A549 (cell line): ENCODE measurements around the gene RNPS1.

Source experiments
- EP300 ChIP-seq, 2 experiments: fragments of >200 bp; sonication (Bioruptor Twin); formaldehyde crosslinking; IDR thresholded peaks; 2 replicates in 1 of 2; 3 replicates in 1 of 2; pipeline ENCODE4 v1.6.1; 2016 to 2017
- PHF8 ChIP-seq: fragments of 200-600 bp; sonication (generic); IDR thresholded peaks from 2 replicates; pipeline ENCODE4 v1.6.1; 2016; ENCODE audit warnings: low read depth, mild to moderate bottlenecking, antibody characterized with exemption, moderate library complexity, borderline replicate concordance

GRCh38 chr16:2244301-2244700 is 23.6 kb downstream of the RNPS1 start:
- TF ChIP-seq EP300 (IDR thresholded peaks at IDR 0.05) (no peak), PHF8 (no peak)
